ENCODE measurements around the gene SIPA1L2. TPM values are rescaled to one million over a fixed set of nuclear protein-coding genes. Genes with fewer than 3 reads are reported as not detected.

SIPA1L2 gene
- total and polyA plus RNA-seq, 2 of the 4 experiments (the other 2 are of a cell fraction): 7.1 to 13.4 TPM

GRCh38 chr1:232626452-232626851 is 3.5 kb downstream of the SIPA1L2 start:
- 0 out of 3 replicates have a peak overlapping the region, but pooled peaks have one; percentile 26 for H2BK15ac ChIP-seq (ENCODE audit: low read depth, low read length)
- no peak overlapping the region for H4K5ac ChIP-seq (ENCODE audit: low read depth, low read length)
- no peak overlapping the region; the same call in 1 of the 2 replicates for H4K91ac ChIP-seq (ENCODE audit: insufficient read depth, low read depth, low read length)
- CTCF ChIA-PET: interaction anchor here (0.7 to 1.5 kb wide), 3 partner anchors 119 to 373 kb away, joined by 3 read pairs; no protein-coding TSS in a partner anchor
- H3K18ac ChIP-seq (ENCODE audit: low read depth, low read length): peak overlapping the region; percentile 50; the same call in 1 of the 2 replicates
- no peaks in the 10 kb centered on the region for H3K36me3 ChIP-seq (ENCODE audit: control insufficient read depth, insufficient read depth, low read length)
- dilution Hi-C loops (cut with HindIII; ENCODE audit: low sequenced_read_pairs, unreplicated experiment): no loop called here
- peaks cover 6 to 20% of the 10 kb centered on the region in 2 experiments; a peak in 3 of 4 replicates for H3K79me1 ChIP-seq (ENCODE audit: low read depth in 1 of 2, low read length in 2 of 2)
- no peak overlapping the region for H3K27ac ChIP-seq (ENCODE audit: insufficient read depth, low read length)
- peaks cover 2% of the 10 kb centered on the region; the same call in 1 of the 2 replicates for H3K4me1 ChIP-seq (ENCODE audit: control insufficient read depth, insufficient read depth, low read length)
- H4K20me1 ChIP-seq (ENCODE audit: insufficient read depth, low read length): peaks cover 3% of the 10 kb centered on the region; the same call in 1 of the 2 replicates
- peak; percentile 82 for DNase-seq
- H3K27me3 ChIP-seq (ENCODE audit: control insufficient read depth, insufficient read depth, low read length): no peaks in the 10 kb centered on the region
- peaks cover 5% of the 10 kb centered on the region; the same call in 1 of the 2 replicates for H3K9me1 ChIP-seq (ENCODE audit: insufficient read depth, low read length)
- no peak overlapping the region for H3K23ac ChIP-seq (ENCODE audit: low read depth, low read length)
- H2AFZ ChIP-seq (replicated peaks; ENCODE audit: low read length, poor library complexity): no peak overlapping the region
- 0 out of 2 replicates have a peak overlapping the region, but pooled peaks have one; percentile 46 for H3K14ac ChIP-seq (replicated peaks; ENCODE audit: low read depth, low read length)
- no peak overlapping the region for H2AK5ac ChIP-seq (ENCODE audit: low read depth, low read length)
- peak overlapping the region; percentile 19 for H2BK5ac ChIP-seq (ENCODE audit: low read depth, low read length, poor library complexity, severe bottlenecking)
- H2BK120ac ChIP-seq (ENCODE audit: low read depth, low read length): no peak overlapping the region
- POLR2A ChIA-PET (ENCODE audit: unreplicated experiment): no interaction called here
- H3K4me3 ChIP-seq (ENCODE audit: insufficient read depth, low read depth, low read length): no peak overlapping the region
- no peak for TF ChIP-seq MXI1 (IDR thresholded peaks at IDR 0.05; ENCODE audit: borderline replicate concordance, low read depth, low read length)
- TF ChIP-seq CEBPB (IDR thresholded peaks at IDR 0.05; ENCODE audit: low read depth, low read length): 0 out of 2 replicates have a peak, but pooled peaks have one; percentile 20
- TF ChIP-seq CTCF (conservative IDR thresholded peaks at IDR 0.05; ENCODE audit: low read depth, low read length): no peak
- TF ChIP-seq CHD1 (IDR thresholded peaks at IDR 0.05; ENCODE audit: low read depth, low read length): no peak
- 0 out of 2 replicates have a peak, but pooled peaks have one; percentile 8 for TF ChIP-seq FOS (IDR thresholded peaks at IDR 0.05; ENCODE audit: low read depth, low read length)
- no TSS peak for BruUV-seq (replicated peaks)
- H3K56ac ChIP-seq (ENCODE audit: extremely low read depth, insufficient read depth, low read length): no peak overlapping the region
- no CpG with 5 or more reads among the region's 2 CpGs for WGBS, 2 experiments (ENCODE audit: extremely low coverage in 2 of 2, insufficient read length in 1 of 2)
- no peak overlapping the region for H4K8ac ChIP-seq (ENCODE audit: low read depth in 2 of 2, low read length in 2 of 2)
- in situ Hi-C loops (cut with MboI; ENCODE audit: low sequenced_read_pairs): loop anchor here (5.0 to 25.0 kb wide), 2 partner anchors 464 to 754 kb away; no protein-coding TSS in a partner anchor
- no peak overlapping the region for H3K9ac ChIP-seq (ENCODE audit: low read depth, low read length)
- H3K9me3 ChIP-seq (ENCODE audit: control insufficient read depth, insufficient read depth, low read length): no peaks in the 10 kb centered on the region
- H3K4me2 ChIP-seq (ENCODE audit: low read depth, low read length): peak overlapping the region; percentile 72
- H2BK20ac ChIP-seq (ENCODE audit: low read depth, low read length): peak overlapping the region; percentile 30; the same call in 1 of the 2 replicates
- intact Hi-C loops (cut with micrococcal nuclease): loop anchor here (5.0 to 10.0 kb wide), 4 partner anchors 154 to 612 kb away; no protein-coding TSS in a partner anchor
- ATAC-seq (ENCODE audit: low read depth): no peak
- H2AK9ac ChIP-seq (replicated peaks; ENCODE audit: low read depth, low read length, poor library complexity): no peak overlapping the region
- 0 out of 2 replicates have a peak overlapping the region, but pooled peaks have one; percentile 31 for H3K4ac ChIP-seq (ENCODE audit: low read depth, low read length)

All from IMR-90 (cell line).